HepG2 (cell line): ENCODE measurements around the gene CHST11. TPM values are rescaled to one million over a fixed set of nuclear protein-coding genes. Genes with fewer than 3 reads are reported as not detected.

Experiments
- ATAC-seq: fragments of 200-7000 bp; cut with Tn5 transposase; 3 replicates; pipeline ENCODE4 v1.9.1; 2020; ENCODE audit warnings: mild to moderate bottlenecking, moderate library complexity
- BruUV-seq: library from RNA; stranded (reverse); fragments of 400-500 nt; replicated peaks from 2 replicates; lab custom pipeline; 2021; lab: Mats Ljungman, UMichigan
- CTCF ChIA-PET: fragments of 300-600 bp; formaldehyde crosslinking; extraction: SDS; loops from one replicate; lab custom pipeline; 2021; ENCODE audit warnings: low total read pairs, inconsistent platforms, low intra/inter-chr PET ratio; lab: Yijun Ruan, JAX
- POLR2A ChIA-PET: fragments of 350-600 bp; sonication (Branson Sonifier 250); formaldehyde crosslinking; loops from one replicate; lab custom pipeline; 2020; ENCODE audit warnings: antibody characterized with exemption, inconsistent platforms; lab: Yijun Ruan, JAX
- DNase-seq: peaks from one replicate; pipeline ENCODE4 v3.0.0-alpha.2; 2015; ENCODE audit warnings: low spot score
- FAIRE-seq: peaks from 3 replicates; lab custom pipeline; 2011; peaks lifted over from hg19 to GRCh38; lab: Jason Lieb, UNC
- H2AFZ ChIP-seq: one replicate; pipeline ENCODE4 v1.6.1; 2011; ENCODE audit warnings: low read length, inconsistent platforms
- H3K27ac ChIP-seq: fragments of 300-600 bp; 3 replicates; pipeline ENCODE4 v1.8.0; 2011; ENCODE audit warnings: mixed run types, mild to moderate bottlenecking, mixed read lengths, low read length, inconsistent platforms; ENCODE audit not compliant: insufficient read depth; ENCODE audit errors: extremely low read length
- H3K27me3 ChIP-seq, 2 experiments: fragments of 200-600 bp in 1 of 2; 2 replicates in 1 of 2; 3 replicates in 1 of 2; pipeline versions ENCODE4 v1.6.0 to v1.8.0; 2011; ENCODE audit warnings: low read length in 2 of 2, mild to moderate bottlenecking in 2 of 2, moderate library complexity in 2 of 2, inconsistent platforms in 1 of 2; ENCODE audit not compliant: insufficient read depth in 2 of 2, control insufficient read depth in 1 of 2
- H3K36me3 ChIP-seq, 2 experiments: fragments of 200-600 bp in 1 of 2; replicated peaks in 1 of 2; 2 replicates in 1 of 2; 3 replicates in 1 of 2; pipeline versions ENCODE4 v1.5.1 to v1.8.0; 2011; ENCODE audit warnings: low read length in 2 of 2, inconsistent platforms in 1 of 2; ENCODE audit not compliant: insufficient read depth in 2 of 2, control insufficient read depth in 1 of 2
- H3K4me1 ChIP-seq: 2 replicates; pipeline ENCODE4 v1.5.1; 2012; ENCODE audit warnings: low read length, inconsistent platforms; ENCODE audit not compliant: insufficient read depth
- H3K4me2 ChIP-seq: 2 replicates; pipeline ENCODE4 v1.6.0; 2011; ENCODE audit warnings: low read depth, low read length, inconsistent platforms
- H3K4me3 ChIP-seq, 3 experiments: fragments of 200-600 bp in 1 of 3; sonication (generic), shearing (Covaris generic) in 1 of 3; replicated peaks in 1 of 3; 2 replicates each; pipeline ENCODE4 v1.5.1; 2011 to 2016; ENCODE audit warnings: low read length in 3 of 3, inconsistent platforms in 2 of 3, low read depth in 2 of 3, mild to moderate bottlenecking in 2 of 3, control low read depth in 1 of 3, mixed read lengths in 1 of 3; ENCODE audit not compliant: insufficient read depth in 1 of 3
- H3K79me2 ChIP-seq: one replicate; pipeline ENCODE4 v1.6.1; 2011; ENCODE audit warnings: low read length, inconsistent platforms; ENCODE audit not compliant: insufficient read depth
- H3K9ac ChIP-seq: 2 replicates; pipeline ENCODE4 v1.6.0; 2011; ENCODE audit warnings: mild to moderate bottlenecking, low read depth, low read length, inconsistent platforms; ENCODE audit not compliant: insufficient read depth
- H3K9me3 ChIP-seq: 2 replicates; pipeline ENCODE4 v1.5.1; 2012; ENCODE audit warnings: mild to moderate bottlenecking, low read length
- H4K20me1 ChIP-seq: 2 replicates; pipeline ENCODE4 v1.6.0; 2011; ENCODE audit warnings: inconsistent platforms, mild to moderate bottlenecking, low read length, moderate library complexity; ENCODE audit not compliant: insufficient read depth
- AFF4 ChIP-seq: sonication (generic); formaldehyde crosslinking; IDR thresholded peaks from 2 replicates; pipeline ENCODE4 v1.4.0; 2020; ENCODE audit warnings: missing genetic modification reagents
- AHDC1 ChIP-seq: sonication (generic); formaldehyde crosslinking; IDR thresholded peaks from 2 replicates; pipeline ENCODE4 v1.5.1; 2020; ENCODE audit warnings: mild to moderate bottlenecking, missing genetic modification reagents, borderline replicate concordance
- CREB3 ChIP-seq: sonication (generic); formaldehyde crosslinking; IDR thresholded peaks from 2 replicates; pipeline ENCODE4 v1.5.0; 2020; ENCODE audit warnings: missing genetic modification reagents
- HHEX ChIP-seq: IDR thresholded peaks from 2 replicates; pipeline ENCODE4 v1.6.1; 2016; ENCODE audit warnings: control low read depth
- KMT2A ChIP-seq: sonication (generic); formaldehyde crosslinking; IDR thresholded peaks from 2 replicates; pipeline ENCODE4 v1.4.0; 2020; ENCODE audit warnings: missing genetic modification reagents
- NFE2 ChIP-seq: sonication (generic); formaldehyde crosslinking; IDR thresholded peaks from 2 replicates; pipeline ENCODE4 v1.4.0; 2020; ENCODE audit warnings: missing genetic modification reagents
- RBM39 ChIP-seq: fragments of 200-400 bp; formaldehyde crosslinking; IDR thresholded peaks from one replicate; pipeline ENCODE4 v1.6.1; 2018; ENCODE audit warnings: antibody characterized with exemption, mild to moderate bottlenecking, low read depth, low read length; ENCODE audit not compliant: poor library complexity, severe bottlenecking
- SMAD3 ChIP-seq: sonication (generic); formaldehyde crosslinking; IDR thresholded peaks from 2 replicates; pipeline ENCODE4 v1.4.0; 2020; ENCODE audit warnings: missing genetic modification reagents
- SMAD9 ChIP-seq: sonication (generic); formaldehyde crosslinking; IDR thresholded peaks from 2 replicates; pipeline ENCODE4 v1.5.1; 2020; ENCODE audit warnings: mild to moderate bottlenecking, missing genetic modification reagents
- ZFP36 ChIP-seq: fragments of 150-350 bp; IDR thresholded peaks from 2 replicates; pipeline ENCODE4 v1.6.1; 2018; ENCODE audit warnings: borderline replicate concordance, low read length, low read depth; ENCODE audit not compliant: partially characterized antibody
- ZNF232 ChIP-seq: sonication (generic); formaldehyde crosslinking; IDR thresholded peaks from 2 replicates; pipeline ENCODE4 v1.4.0; 2020; ENCODE audit warnings: missing genetic modification reagents, borderline replicate concordance
- ZNF552 ChIP-seq: sonication (generic); formaldehyde crosslinking; IDR thresholded peaks from 2 replicates; pipeline ENCODE4 v1.9.0; 2022; ENCODE audit warnings: missing genetic modification reagents, mild to moderate bottlenecking, borderline replicate concordance
- ZNF556 ChIP-seq: sonication (generic); formaldehyde crosslinking; IDR thresholded peaks from 2 replicates; pipeline ENCODE4 v1.4.0; 2020; ENCODE audit warnings: mild to moderate bottlenecking, missing genetic modification reagents, borderline replicate concordance
- WGBS: methylation state at CpG from one replicate; pipeline ENCODE4 v1.1.6; 2017; ENCODE audit warnings: low lambda C conversion rate; 5-methylcytosine and 5-hydroxymethylcytosine counted together
- in situ Hi-C: cut with HindIII; loops from 2 replicates; pipeline ENCODE4 v1.10.0; 2017; ENCODE audit warnings: low pct_unique_long_range_greater_than_20kb; ENCODE audit not compliant: extremely low pct_ligation_motif_present
- intact Hi-C: fragments of 100-400 bp; cut with micrococcal nuclease; formaldehyde crosslinking; loops from one replicate; pipeline ENCODE4 v1.10.0; 2022; ENCODE audit not compliant: unreplicated experiment
- polyA plus RNA-seq, 8 experiments: library from polyadenylated mRNA; depleted of rRNA in 3 of 8; stranded (reverse) in 7 of 8; unstranded in 1 of 8; fragments of >200 nt; fragmentation: Illumina TruSeq in 4 of 8; extraction: Trizol in 4 of 8; gene quantifications; 2 replicates each; pipeline versions ENCODE4 v1.2.1 to v1.2.3, GENCODE V29; 2011 to 2016; ENCODE audit warnings: low read depth in 4 of 8, missing spikeins in 1 of 8, mixed read lengths in 1 of 8; ENCODE audit not compliant: insufficient read depth in 1 of 8
- total RNA-seq, 5 experiments: library from RNA; depleted of rRNA; stranded (reverse); fragments of >200 nt; fragmentation: Illumina TruSeq; extraction: Trizol; gene quantifications; 2 replicates each; pipeline ENCODE4 v1.2.3, GENCODE V29; 2016; ENCODE audit warnings: low read depth in 1 of 5

Gene CHST11
- total and polyA plus RNA-seq, 2 of the 13 experiments (the other 11 are each of a cell fraction or from before 2014, with no cell fraction given): 0.15 TPM; not detected in 1

GRCh38 chr12:104627990-104628830 lies 171.5 kb downstream of the CHST11 start:
- ChIA-PET CTCF (no interaction called here), POLR2A (no interaction called here)
- 27% methylated on average over 16 of the region's 16 CpGs for WGBS
- H3K27me3 ChIP-seq: peaks cover 0 to 34% of the 10 kb centered on the region in 2 experiments; a peak in 3 of 5 replicates
- no peaks in the 10 kb centered on the region for H4K20me1 ChIP-seq
- intact Hi-C loops (no loop called here), in situ Hi-C loops (no loop called here)
- H3K79me2 ChIP-seq: no peaks in the 10 kb centered on the region
- no peak overlapping the region for H3K9ac ChIP-seq
- H3K9me3 ChIP-seq: no peaks in the 10 kb centered on the region
- FAIRE-seq (no peak), ATAC-seq (no peak), DNase-seq (no peak)
- BruUV-seq: no TSS peak
- H3K27ac ChIP-seq: no peak overlapping the region
- no peaks in the 10 kb centered on the region for H3K4me1 ChIP-seq
- H3K36me3 ChIP-seq: no peaks in the 10 kb centered on the region
- no peak overlapping the region for H3K4me2 ChIP-seq
- no peak overlapping the region for H2AFZ ChIP-seq
- no peak overlapping the region for H3K4me3 ChIP-seq
- TF ChIP-seq NFE2 (CRISPR knock-in tag) (no peak), ZNF552 (CRISPR knock-in tag) (no peak), AHDC1 (CRISPR knock-in tag) (no peak), KMT2A (CRISPR knock-in tag) (no peak), ZNF232 (CRISPR knock-in tag) (no peak), SMAD3 (CRISPR knock-in tag) (no peak), ZNF556 (CRISPR knock-in tag) (no peak), SMAD9 (CRISPR knock-in tag) (no peak), AFF4 (CRISPR knock-in tag) (no peak), ZFP36 (no peak), RBM39 (no peak), CREB3 (CRISPR knock-in tag) (no peak), HHEX (CRISPR knock-in tag) (no peak)
